ENCODE data around the gene NADK. TPM values are rescaled to one million over a fixed set of nuclear protein-coding genes. Genes with fewer than 3 reads are reported as not detected.
"Not testable (repeated sequence)": the region's sequence is repeated elsewhere in the genome, so short reads cannot be mapped to it uniquely, and the experiment has no call there.

Gene NADK
- total and polyA plus RNA-seq, 10 of the 15 experiments (the other 5 are each of a cell fraction or from before 2014, with no cell fraction given): 1.1 to 93.2 (median 46.9) TPM

DNA sequence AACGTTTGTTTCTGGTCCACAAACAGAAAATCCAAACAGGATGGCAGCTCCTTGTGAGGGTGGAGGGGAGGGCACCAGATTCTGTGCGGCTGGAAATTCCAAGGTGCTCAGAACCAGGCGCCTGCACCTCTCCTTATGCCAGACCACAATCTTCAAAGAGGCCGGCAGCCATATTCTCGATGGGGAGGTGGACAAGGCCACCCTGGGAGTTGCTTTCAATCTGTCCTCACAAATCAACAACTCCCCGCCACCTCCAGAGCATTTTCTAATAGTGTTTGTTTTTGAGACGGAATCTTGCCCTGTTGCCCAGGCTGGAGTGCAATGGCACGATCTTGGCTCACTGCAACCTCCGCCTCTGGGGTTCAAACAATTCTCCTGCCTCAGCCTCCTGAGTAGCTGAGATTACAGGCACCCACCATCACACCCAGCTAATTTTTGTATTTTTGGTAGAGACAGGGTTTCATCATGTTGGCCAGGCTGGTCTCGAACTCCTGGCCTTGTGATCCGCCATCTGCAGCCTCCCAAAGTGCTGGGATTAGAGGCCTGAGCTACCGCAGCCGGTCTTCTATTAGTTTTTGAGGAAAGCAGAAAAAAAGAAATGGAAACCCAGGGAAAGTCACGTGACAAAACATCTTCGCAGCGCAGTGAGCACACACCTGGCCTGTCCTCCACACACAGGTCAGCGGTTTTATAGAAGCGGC is 49.0 kb downstream of the NADK start:
- SMC1A ChIA-PET (ENCODE audit: uncharacterized antibody, unreplicated experiment); CTCF ChIA-PET; DNase-seq (ENCODE audit: low read depth, low spot score); POLR2A ChIA-PET; ATAC-seq; H3K9me3 ChIP-seq (replicated peaks; ENCODE audit: control insufficient read depth, insufficient read depth, low read length); H3K4me1 ChIP-seq (ENCODE audit: control insufficient read depth, insufficient read depth, low read length); H3K27ac ChIP-seq (ENCODE audit: control insufficient read depth, insufficient read depth); H3K4me3 ChIP-seq; H3K27me3 ChIP-seq (replicated peaks in 1 of 2; ENCODE audit: control insufficient read depth in 2 of 2, insufficient read depth in 2 of 2, low read length in 1 of 2); in situ Hi-C loops (cut with MboI); H3K79me2 ChIP-seq (ENCODE audit: control insufficient read depth, insufficient read depth, low read length); H3K9ac ChIP-seq (ENCODE audit: control insufficient read depth, insufficient read depth, low read length); RAD21 ChIA-PET (ENCODE audit: unreplicated experiment); H3K36me3 ChIP-seq (ENCODE audit: control insufficient read depth in 2 of 2, insufficient read depth in 2 of 2, low read length in 1 of 2); FAIRE-seq; H3K4me2 ChIP-seq (ENCODE audit: control insufficient read depth, insufficient read depth); H2AFZ ChIP-seq (ENCODE audit: control insufficient read depth, low read depth, low read length); intact Hi-C loops (cut with micrococcal nuclease; ENCODE audit: unreplicated experiment); H4K20me1 ChIP-seq (ENCODE audit: control insufficient read depth, insufficient read depth); BruUV-seq (replicated peaks): not testable (repeated sequence)
- WGBS (ENCODE audit: insufficient coverage, insufficient replicate concordance, low lambda C conversion rate, missing lambda C conversion rate): 90% methylated on average over 16 of the region's 18 CpGs

DNA sequence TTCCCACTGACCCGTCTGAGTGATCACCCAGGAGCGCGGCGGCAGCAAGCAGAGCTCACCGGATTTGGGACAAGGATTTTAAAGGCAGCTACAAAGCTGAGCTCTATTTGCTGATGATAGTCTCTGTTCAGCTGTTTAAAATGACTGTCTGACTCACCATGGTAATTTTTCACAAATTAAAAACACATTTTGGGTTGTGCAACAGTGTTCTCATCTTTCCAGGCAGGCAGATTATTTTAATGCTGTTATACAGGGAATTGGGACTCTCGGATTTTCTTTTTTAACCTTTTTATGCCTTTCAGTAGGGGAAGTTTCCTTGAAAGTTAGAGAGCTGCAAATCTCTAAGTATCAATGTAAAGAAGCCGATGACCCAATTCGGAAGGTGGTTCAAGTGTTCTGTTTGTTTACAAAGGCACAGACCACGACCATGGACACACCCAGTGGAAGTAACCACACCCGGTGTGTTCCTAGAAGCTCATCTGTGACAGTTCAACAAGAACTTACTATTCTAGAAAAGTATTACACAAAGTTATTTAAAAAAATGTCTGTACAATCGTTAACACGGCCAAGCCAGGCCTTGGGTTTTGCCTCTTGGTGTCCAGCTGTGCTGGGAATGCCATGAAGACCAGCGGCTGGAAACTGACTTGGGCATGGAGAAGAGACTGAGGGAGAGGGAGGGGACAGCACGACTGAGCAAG is 49.8 kb downstream of the NADK start:
- FAIRE-seq; DNase-seq (ENCODE audit: low read depth, low spot score); H2AFZ ChIP-seq (ENCODE audit: control insufficient read depth, low read depth, low read length); H3K79me2 ChIP-seq (ENCODE audit: control insufficient read depth, insufficient read depth, low read length); BruUV-seq (replicated peaks); ATAC-seq; POLR2A ChIA-PET; H3K27ac ChIP-seq (ENCODE audit: control insufficient read depth, insufficient read depth); intact Hi-C loops (cut with micrococcal nuclease; ENCODE audit: unreplicated experiment); CTCF ChIA-PET; H3K9me3 ChIP-seq (replicated peaks; ENCODE audit: control insufficient read depth, insufficient read depth, low read length); H3K27me3 ChIP-seq (replicated peaks in 1 of 2; ENCODE audit: control insufficient read depth in 2 of 2, insufficient read depth in 2 of 2, low read length in 1 of 2); H3K4me3 ChIP-seq; H3K36me3 ChIP-seq (ENCODE audit: control insufficient read depth in 2 of 2, insufficient read depth in 2 of 2, low read length in 1 of 2); in situ Hi-C loops (cut with MboI); H3K9ac ChIP-seq (ENCODE audit: control insufficient read depth, insufficient read depth, low read length); H3K4me2 ChIP-seq (ENCODE audit: control insufficient read depth, insufficient read depth); H4K20me1 ChIP-seq (ENCODE audit: control insufficient read depth, insufficient read depth); SMC1A ChIA-PET (ENCODE audit: uncharacterized antibody, unreplicated experiment); RAD21 ChIA-PET (ENCODE audit: unreplicated experiment); H3K4me1 ChIP-seq (ENCODE audit: control insufficient read depth, insufficient read depth, low read length): not testable (repeated sequence)
- WGBS (ENCODE audit: insufficient coverage, insufficient replicate concordance, low lambda C conversion rate, missing lambda C conversion rate): 55% methylated on average over 14 of the region's 14 CpGs

DNA sequence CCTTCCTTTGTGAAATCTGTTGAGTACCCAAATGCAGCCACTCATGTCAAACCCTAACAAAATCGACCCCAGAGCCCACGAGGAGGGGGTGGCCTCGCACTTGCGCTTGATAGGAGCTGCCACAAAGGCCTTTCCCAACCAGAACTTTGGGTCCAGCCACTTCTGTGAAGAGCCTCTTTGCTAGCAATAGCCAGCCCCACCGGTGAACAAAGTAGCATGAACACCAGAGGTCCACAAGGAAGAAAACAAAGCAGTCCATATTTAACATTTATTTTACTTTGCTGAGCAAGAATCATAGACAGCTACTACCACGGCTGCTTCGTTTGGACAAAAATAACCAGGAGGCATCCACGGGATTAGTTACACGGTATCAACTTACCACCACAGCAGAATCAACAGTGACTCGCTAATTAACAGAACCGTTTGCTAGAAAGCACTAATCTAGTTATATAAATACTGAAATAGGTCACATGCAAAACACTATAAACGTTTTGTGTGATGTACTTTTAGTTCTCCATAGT is 51.1 kb downstream of the NADK start:
- H3K27ac ChIP-seq (ENCODE audit: control insufficient read depth, insufficient read depth); RAD21 ChIA-PET (ENCODE audit: unreplicated experiment); H3K4me2 ChIP-seq (ENCODE audit: control insufficient read depth, insufficient read depth); H3K4me1 ChIP-seq (ENCODE audit: control insufficient read depth, insufficient read depth, low read length); H3K36me3 ChIP-seq (ENCODE audit: control insufficient read depth in 2 of 2, insufficient read depth in 2 of 2, low read length in 1 of 2); FAIRE-seq; H3K27me3 ChIP-seq (replicated peaks in 1 of 2; ENCODE audit: control insufficient read depth in 2 of 2, insufficient read depth in 2 of 2, low read length in 1 of 2); H3K79me2 ChIP-seq (ENCODE audit: control insufficient read depth, insufficient read depth, low read length); H4K20me1 ChIP-seq (ENCODE audit: control insufficient read depth, insufficient read depth); H3K9me3 ChIP-seq (replicated peaks; ENCODE audit: control insufficient read depth, insufficient read depth, low read length); POLR2A ChIA-PET; H2AFZ ChIP-seq (ENCODE audit: control insufficient read depth, low read depth, low read length); H3K4me3 ChIP-seq; CTCF ChIA-PET; SMC1A ChIA-PET (ENCODE audit: uncharacterized antibody, unreplicated experiment); DNase-seq (ENCODE audit: low read depth, low spot score); in situ Hi-C loops (cut with MboI); BruUV-seq (replicated peaks); intact Hi-C loops (cut with micrococcal nuclease; ENCODE audit: unreplicated experiment); H3K9ac ChIP-seq (ENCODE audit: control insufficient read depth, insufficient read depth, low read length); ATAC-seq: not testable (repeated sequence)
- WGBS (ENCODE audit: insufficient coverage, insufficient replicate concordance, low lambda C conversion rate, missing lambda C conversion rate): 76% methylated on average over 11 of the region's 12 CpGs

DNA sequence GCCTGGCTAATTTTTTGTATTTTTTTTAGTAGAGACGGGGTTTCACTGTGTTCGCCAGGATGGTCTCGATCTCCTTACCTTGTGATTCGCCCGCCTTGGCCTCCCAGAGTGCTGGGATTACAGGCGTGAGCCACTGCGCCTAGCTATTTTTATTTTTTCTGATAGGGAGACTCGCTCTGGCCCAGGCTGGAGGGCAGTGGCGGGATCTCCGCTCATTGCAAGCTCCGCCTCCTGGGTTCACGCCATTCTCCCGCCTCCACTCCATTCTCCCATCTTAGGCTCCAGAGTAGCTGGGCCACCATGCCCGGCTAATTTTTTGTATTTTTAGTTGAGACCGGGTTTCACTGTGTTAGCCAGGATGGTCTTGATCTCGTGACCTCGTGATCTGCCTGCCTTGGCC is 52.2 kb downstream of the NADK start:
- intact Hi-C loops (cut with micrococcal nuclease; ENCODE audit: unreplicated experiment); H3K27ac ChIP-seq (ENCODE audit: control insufficient read depth, insufficient read depth); FAIRE-seq; H3K9me3 ChIP-seq (replicated peaks; ENCODE audit: control insufficient read depth, insufficient read depth, low read length); H3K4me3 ChIP-seq; ATAC-seq; DNase-seq (ENCODE audit: low read depth, low spot score); in situ Hi-C loops (cut with MboI); H3K79me2 ChIP-seq (ENCODE audit: control insufficient read depth, insufficient read depth, low read length); H3K4me1 ChIP-seq (ENCODE audit: control insufficient read depth, insufficient read depth, low read length); H3K4me2 ChIP-seq (ENCODE audit: control insufficient read depth, insufficient read depth); H2AFZ ChIP-seq (ENCODE audit: control insufficient read depth, low read depth, low read length); POLR2A ChIA-PET; H3K27me3 ChIP-seq (replicated peaks in 1 of 2; ENCODE audit: control insufficient read depth in 2 of 2, insufficient read depth in 2 of 2, low read length in 1 of 2); H4K20me1 ChIP-seq (ENCODE audit: control insufficient read depth, insufficient read depth); SMC1A ChIA-PET (ENCODE audit: uncharacterized antibody, unreplicated experiment); RAD21 ChIA-PET (ENCODE audit: unreplicated experiment); H3K36me3 ChIP-seq (ENCODE audit: control insufficient read depth in 2 of 2, insufficient read depth in 2 of 2, low read length in 1 of 2); BruUV-seq (replicated peaks); H3K9ac ChIP-seq (ENCODE audit: control insufficient read depth, insufficient read depth, low read length); CTCF ChIA-PET: not testable (repeated sequence)
- 96% methylated on average over 17 of the region's 17 CpGs for WGBS (ENCODE audit: insufficient coverage, insufficient replicate concordance, low lambda C conversion rate, missing lambda C conversion rate)
